ENCODE results near the gene MLH1.
"Not testable (repeated sequence)": the region's sequence is repeated elsewhere in the genome, so short reads cannot be mapped to it uniquely, and the experiment has no call there.

MLH1 gene

GRCh38 chr3:36993326-36994283 lies at the start of gene MLH1:
MLH1 (plus strand) TSS chr3:36993518; CDS start chr3:36993548, 30 bp downstream.
- no peak for FAIRE-seq

- FAIRE-seq = no peak
These were observed 49.7 kb upstream of the MLH1 start for GRCh38 chr3:36943601-36944000.

- FAIRE-seq = no peak
These were observed 49.2 kb upstream of the MLH1 start for GRCh38 chr3:36944012-36944640.

DNA sequence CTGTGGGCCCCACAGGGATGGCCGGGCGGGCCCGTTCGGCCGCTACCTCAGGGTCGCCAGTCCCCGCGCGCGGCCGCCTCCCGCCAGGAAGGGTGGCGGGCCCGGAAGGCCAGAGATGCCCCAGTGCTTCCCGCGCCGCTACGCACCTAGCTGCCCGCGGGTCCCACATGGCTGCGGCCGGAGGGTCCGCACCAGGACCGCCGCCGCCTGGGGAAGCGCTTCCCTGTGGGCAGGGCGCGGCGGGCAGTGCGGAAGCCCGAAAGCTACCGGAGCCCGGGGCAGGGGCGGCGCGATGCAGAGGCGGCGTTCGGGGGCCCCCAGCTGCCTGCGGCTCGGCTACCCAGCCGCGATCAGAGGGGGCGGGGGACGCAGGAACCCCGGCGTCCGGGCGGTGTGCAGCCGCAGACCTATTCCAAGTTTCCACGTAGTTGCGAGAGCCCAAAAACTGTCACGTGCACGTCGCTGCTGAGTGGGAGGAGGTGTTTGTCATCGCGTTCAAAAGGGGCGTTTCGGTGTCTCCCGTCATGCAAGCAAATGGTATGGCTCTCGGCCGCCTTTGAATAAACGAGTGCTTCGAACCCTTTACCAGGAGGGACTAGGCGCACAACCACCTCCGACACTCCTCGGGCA lies 48.6 kb upstream of the MLH1 start, which contains the start of gene TRANK1:
TSS of gene TRANK1 (minus strand) at position 414 of the 630 bp plus-strand sequence. CDS start at position 169, 245 bp downstream.
- no peak for FAIRE-seq

- FAIRE-seq = no peak
These were observed 47.9 kb upstream of the MLH1 start for GRCh38 chr3:36945333-36945980.

- FAIRE-seq = not testable (repeated sequence)
These were observed 45.5 kb upstream of the MLH1 start for GRCh38 chr3:36947814-36948213.

- FAIRE-seq = no peak
These were observed 38.7 kb upstream of the MLH1 start for GRCh38 chr3:36954452-36955134.

- no peak for FAIRE-seq
These were observed 37.2 kb upstream of the MLH1 start for GRCh38 chr3:36956155-36956554.

GRCh38 chr3:36957063-36957462 lies 36.3 kb upstream of the MLH1 start:
- no peak for FAIRE-seq

DNA sequence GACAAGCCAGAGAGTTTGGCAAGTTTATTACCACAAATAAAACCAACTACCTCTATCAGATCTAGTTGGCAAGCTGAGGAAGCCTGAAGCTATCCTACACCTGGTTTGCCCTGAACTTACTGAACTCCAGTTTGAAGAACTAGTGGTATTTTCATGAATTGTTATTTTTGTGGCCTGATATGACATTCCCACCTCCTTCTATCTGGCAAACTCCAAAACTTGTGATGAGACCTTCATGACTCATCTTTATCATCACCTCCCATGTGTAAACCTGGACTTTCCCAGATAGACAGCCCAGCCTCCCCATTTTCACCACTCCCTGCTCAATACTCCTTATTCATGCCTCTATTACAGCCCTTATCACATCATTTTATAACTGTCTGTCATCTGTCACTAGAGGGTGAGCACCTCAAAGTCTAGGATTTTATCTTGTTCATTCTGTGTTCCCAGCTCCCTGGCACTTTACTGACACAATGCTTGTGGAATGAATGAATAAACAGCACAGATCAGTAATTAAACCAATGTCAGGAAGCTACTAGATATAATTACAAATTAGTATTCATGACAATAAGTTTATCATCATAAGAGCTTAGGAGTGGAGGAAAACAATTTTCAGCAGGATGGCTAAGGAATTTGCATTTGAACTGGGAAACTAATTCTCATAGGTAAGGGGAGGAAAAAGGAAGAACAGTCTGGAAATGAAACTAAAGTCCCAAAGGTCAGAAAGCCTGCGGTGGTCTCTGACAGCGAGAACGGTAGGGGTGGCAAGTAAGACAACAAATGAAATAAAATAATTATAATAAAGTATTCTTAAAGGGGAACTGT lies 35.2 kb upstream of the MLH1 start:
- no peak for FAIRE-seq

DNA sequence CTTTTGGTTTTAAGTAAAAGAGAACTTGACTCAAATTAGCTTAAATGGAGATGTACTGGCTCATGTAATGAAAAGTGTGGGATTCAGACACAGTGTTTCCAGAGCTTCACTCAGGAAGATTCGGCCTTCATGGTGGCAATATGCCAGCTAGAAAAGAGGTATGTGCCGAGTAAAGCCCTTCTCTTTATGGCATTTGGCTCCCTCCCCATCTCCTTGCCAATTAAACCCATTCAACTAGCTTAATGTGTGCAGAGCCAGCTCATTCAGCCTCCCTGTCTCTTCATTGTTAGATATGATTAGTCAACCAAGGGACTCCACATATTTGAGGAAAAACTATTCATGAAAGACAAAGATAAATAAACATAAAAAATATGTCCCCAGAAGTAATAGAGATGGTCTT lies 33.5 kb upstream of the MLH1 start:
- no peak for FAIRE-seq

GRCh38 chr3:36960502-36960901 lies 32.8 kb upstream of the MLH1 start:
- FAIRE-seq = no peak

DNA sequence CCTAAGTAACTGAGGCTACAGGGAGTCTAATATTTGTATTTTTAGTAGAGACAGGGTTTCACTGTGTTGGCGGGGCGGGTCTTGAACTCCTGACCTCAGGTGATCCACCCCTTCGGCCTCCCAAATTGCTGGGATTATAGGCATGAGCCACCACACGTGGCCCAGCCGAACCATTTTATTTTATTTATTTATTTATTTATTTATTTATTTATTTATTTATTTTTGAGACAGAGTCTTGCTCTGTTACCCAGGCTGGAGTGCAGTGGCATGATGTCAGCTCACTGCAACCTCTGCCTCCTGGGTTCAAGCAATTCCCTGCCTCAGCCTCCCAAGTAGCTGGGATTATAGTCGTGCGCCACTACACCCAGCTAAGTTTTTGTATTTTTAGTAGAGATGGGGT lies 30.3 kb upstream of the MLH1 start:
- FAIRE-seq = not testable (repeated sequence)

DNA sequence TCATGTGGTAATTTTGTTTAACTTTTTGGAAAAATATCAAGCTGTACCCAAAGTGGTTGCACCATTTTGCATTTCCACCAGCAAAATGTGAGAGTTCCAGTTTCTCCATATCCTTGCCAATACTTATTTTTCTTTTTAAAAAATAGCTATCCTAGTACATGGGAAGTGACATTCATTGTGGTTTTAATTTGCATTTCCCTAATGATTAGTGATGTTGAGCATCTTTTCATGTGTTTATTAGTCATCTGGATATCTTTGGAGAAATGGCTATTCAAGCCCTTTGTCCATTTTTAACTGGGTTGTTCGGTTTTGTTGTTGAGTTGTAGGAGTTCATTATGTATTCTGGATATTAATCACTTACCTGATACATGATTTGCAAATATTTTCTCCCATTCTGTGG lies 29.0 kb upstream of the MLH1 start:
- FAIRE-seq = no peak

DNA sequence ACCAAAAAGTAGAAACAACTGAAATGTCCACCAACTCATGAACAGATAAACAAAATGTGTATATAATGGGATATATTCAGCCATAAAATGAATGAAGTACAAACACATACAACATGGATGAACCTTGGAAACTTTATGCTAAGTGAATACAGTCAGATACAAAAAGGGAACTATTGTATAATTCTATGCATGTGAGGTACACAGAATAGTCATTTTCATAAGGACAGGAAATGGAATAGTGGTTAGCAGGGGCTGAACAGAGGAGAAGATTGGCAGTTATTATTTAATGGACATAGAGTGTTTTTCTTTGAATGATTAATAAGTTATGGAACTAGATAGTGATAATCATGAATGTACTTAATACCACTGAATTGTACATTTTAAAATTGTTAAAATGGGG lies 28.5 kb upstream of the MLH1 start:
- no peak for FAIRE-seq

- FAIRE-seq = no peak
These were observed 27.9 kb upstream of the MLH1 start for GRCh38 chr3:36965440-36965839.

DNA sequence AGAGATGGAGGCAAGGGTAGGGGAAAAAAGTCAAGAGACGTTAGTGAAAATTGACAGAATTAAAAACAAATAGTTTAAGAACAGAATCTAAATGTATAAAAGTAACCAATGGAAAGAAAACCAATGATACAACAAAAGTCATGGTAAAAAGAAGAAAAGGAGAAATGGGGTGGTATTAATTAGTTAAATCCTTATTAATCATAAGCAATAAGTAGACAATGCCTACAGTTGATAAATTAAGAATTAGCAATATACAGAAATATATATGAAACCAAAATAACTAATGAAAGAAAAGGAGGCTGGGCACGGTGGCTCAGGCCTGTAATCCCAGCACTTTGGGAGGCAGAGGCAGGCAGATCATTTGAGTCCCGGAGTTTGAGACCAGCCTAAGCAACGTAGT lies 24.2 kb upstream of the MLH1 start:
- FAIRE-seq = no peak

DNA sequence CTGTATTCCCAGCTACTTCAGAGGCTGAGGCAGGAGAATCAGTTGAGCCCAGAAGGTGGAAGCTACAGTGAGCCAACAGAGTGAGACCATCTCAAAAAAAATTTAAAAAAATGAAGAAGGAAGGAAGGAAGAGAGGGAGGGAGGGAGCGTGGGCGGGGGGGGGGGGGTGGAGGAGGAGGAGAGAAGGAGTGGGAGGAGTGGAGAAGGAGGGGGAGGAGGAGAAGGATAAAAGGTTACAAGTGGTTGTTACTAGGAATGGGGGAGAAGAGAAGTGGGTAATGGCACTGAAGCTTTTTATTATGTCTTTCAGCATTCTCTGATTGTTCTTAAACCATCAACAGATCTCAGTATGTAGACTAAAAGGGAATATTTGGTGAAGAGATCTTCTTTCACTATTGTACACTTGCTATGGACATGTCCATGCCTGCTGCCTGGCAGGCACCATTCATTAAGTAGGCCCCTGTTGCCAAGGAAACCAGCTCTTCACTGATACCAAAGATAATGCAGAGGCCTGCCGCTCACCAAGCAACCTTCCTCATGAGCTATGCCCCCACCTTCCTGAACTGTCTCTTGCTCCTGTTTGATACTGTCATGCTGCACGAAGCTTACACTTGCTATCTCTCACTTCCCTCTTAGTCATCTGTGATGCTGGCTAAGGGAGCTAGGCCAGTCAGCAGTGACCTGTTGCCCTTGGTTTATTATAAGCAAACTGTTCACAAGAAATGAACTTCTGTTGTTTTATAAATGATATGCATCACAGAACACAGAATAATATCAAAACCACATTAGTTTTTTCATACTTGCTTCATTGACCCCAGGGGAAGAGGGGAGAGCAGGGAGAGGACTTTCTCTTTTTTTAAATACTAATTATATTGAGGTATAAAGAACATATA lies 23.5 kb upstream of the MLH1 start:
- no peak for FAIRE-seq

DNA sequence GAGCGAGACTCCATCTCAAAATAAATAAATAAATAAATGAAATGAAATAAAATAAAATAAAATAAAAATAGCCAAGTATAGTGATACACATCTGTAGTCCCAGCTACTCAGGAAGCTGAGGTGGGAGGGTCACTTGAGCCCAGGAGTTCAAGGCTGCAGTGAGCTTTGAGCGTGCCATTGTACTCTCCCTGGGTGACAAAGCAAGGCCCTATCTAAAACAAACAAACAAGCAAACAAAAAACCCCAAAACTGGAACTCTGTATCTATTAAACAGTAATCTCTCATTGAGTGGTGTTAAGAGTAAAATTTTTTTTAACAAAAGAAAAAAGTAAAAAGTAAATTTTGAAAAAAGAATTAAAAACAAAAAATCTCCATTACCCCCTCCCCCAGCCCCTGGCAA lies 21.2 kb upstream of the MLH1 start:
- FAIRE-seq = no peak

GRCh38 chr3:36973139-36973538 lies 20.2 kb upstream of the MLH1 start:
- FAIRE-seq = no peak
